EH (cell line): ENCODE data around the gene CIITA.
"Not testable (repeated sequence)": the region's sequence is repeated elsewhere in the genome, so short reads cannot be mapped to it uniquely, and the experiment has no call there.

Experiments used
- DNase-seq: peaks from one replicate; pipeline ENCODE4 v3.0.0-alpha.2; 2015; ENCODE audit warnings: low read depth

Gene CIITA

GRCh38 chr16:10934325-10935107 lies 57.5 kb downstream of the CIITA start:
- no peak for DNase-seq

GRCh38 chr16:10935226-10935915 lies 58.4 kb downstream of the CIITA start:
- DNase-seq: no peak

- no peak for DNase-seq
Observed at GRCh38 chr16:10936272-10936984, 59.4 kb downstream of the CIITA start.

GRCh38 chr16:10937068-10937859 lies 60.3 kb downstream of the CIITA start:
- DNase-seq: no peak

GRCh38 chr16:10938321-10938720 lies 61.3 kb downstream of the CIITA start:
- DNase-seq: no peak

GRCh38 chr16:10938796-10939648 lies 62.0 kb downstream of the CIITA start:
- DNase-seq: no peak

GRCh38 chr16:10939649-10940234 lies 62.7 kb downstream of the CIITA start:
- no peak for DNase-seq

- no peak for DNase-seq
Observed at GRCh38 chr16:10940501-10941079, 63.6 kb downstream of the CIITA start.

GRCh38 chr16:10941127-10941933 lies 64.3 kb downstream of the CIITA start:
- no peak for DNase-seq

GRCh38 chr16:10941935-10942351 lies 64.9 kb downstream of the CIITA start:
- DNase-seq: not testable (repeated sequence)

GRCh38 chr16:10942352-10943063 lies 65.5 kb downstream of the CIITA start, which contains the start of gene DEXI:
TSS of gene DEXI (minus strand) at chr16:10942468. CDS start at chr16:10942005, 463 bp downstream.
- peak; percentile 90 for DNase-seq

GRCh38 chr16:10943064-10943353 lies 66.0 kb downstream of the CIITA start:
- DNase-seq: no peak

GRCh38 chr16:10944249-10945064 lies 67.5 kb downstream of the CIITA start, which contains the start of gene CLEC16A:
TSS of gene CLEC16A (plus strand) at chr16:10944564. CDS start at chr16:10944718, 154 bp downstream.
- peak; percentile 96 for DNase-seq

GRCh38 chr16:10945065-10945787 lies 68.2 kb downstream of the CIITA start:
- no peak for DNase-seq

GRCh38 chr16:10946308-10946707 lies 69.3 kb downstream of the CIITA start:
- peak; percentile 29 for DNase-seq

- DNase-seq: no peak
Observed at GRCh38 chr16:10947211-10947787, 70.3 kb downstream of the CIITA start.
